ENCODE data around the gene TSPAN31.

The TSPAN31 gene

DNA sequence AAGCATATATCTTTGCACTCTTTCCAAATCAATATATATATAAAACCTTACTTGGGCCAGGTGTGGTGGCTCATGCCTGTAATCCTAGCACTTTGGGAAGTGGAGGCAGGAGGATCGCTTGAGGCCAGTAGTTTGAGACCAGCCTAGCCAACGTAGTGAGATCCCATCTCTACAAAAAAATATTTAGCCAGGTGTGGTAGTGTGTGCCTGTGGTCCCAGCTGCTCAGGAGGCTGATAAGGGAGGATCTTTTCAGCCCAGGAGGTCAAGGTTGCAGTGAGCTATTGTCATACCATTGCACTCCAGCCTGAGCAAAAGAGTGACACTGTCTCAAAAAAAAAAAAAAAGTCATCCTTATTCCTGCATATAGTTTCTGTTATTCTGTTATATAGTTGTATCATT is 36.5 kb upstream of the TSPAN31 start:
- no peak for TF ChIP-seq RBAK (tag by site-specific recombination; IDR thresholded peaks at IDR 0.05)
- ChIA-PET POLR2A (interaction anchor here (0.6 kb wide), 1 partner anchor 53 kb away, joined by 4 read pairs; no protein-coding TSS in a partner anchor), CTCF (interaction anchor here (0.6 to 1.3 kb wide), 2 partner anchors 9 to 83 kb away, joined by 3 to 4 read pairs; no protein-coding TSS in a partner anchor)
- Histone ChIP-seq H3K9me3 (ENCODE audit: control insufficient read depth, insufficient read depth, low read depth, low read length) (no peaks in the 10 kb centered on the region; the same call in 1 of the 2 replicates), H3K4me1 (ENCODE audit: control insufficient read depth, insufficient read depth, low read length) (no peaks in the 10 kb centered on the region), H3K36me3 (ENCODE audit: control insufficient read depth in 2 of 2, insufficient read depth in 1 of 2, low read length in 2 of 2) (peaks cover 16 to 23% of the 10 kb centered on the region in 2 experiments), H3K27ac (ENCODE audit: extremely low read depth, low read depth, low read length) (no peak overlapping the region), H3K4me3 (ENCODE audit: low read depth, low read length) (no peak overlapping the region)

DNA sequence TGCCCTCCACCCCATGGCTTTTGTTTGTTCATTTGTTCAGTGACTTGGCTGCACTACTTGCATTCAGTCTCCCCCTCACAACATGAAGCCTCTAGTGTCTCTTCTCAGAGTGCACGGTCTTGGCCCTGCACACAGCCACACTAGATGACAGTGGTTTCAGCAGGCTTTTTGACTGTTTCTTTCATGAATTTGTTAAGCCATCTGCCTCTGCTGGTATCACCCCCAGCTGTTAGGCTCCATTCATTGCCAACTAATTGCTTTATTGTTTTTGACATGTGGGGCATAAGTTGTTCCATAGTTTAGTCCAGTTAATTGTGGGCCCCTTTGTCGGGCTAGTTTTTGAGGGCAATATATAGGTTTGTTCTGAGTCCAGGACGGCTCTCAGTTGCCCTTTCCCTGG is 32.1 kb upstream of the TSPAN31 start:
- no peaks in the 10 kb centered on the region for H3K9me3 ChIP-seq (ENCODE audit: control insufficient read depth, insufficient read depth, low read depth, low read length)
- no peak overlapping the region for H3K27ac ChIP-seq (ENCODE audit: extremely low read depth, low read depth, low read length)
- ChIA-PET CTCF (interaction anchor here (0.6 to 1.8 kb wide), 4 partner anchors 14 to 253 kb away, joined by 3 to 8 read pairs (median 3); no protein-coding TSS in a partner anchor), POLR2A (interaction anchor here (0.7 kb wide), 1 partner anchor 183 kb away, joined by 3 read pairs; no protein-coding TSS in a partner anchor)
- H3K4me3 ChIP-seq (ENCODE audit: low read depth, low read length) = no peak overlapping the region
- H3K4me1 ChIP-seq (ENCODE audit: control insufficient read depth, insufficient read depth, low read length) = no peaks in the 10 kb centered on the region
- peaks cover 16 to 23% of the 10 kb centered on the region in 2 experiments; a peak in 2 of 3 replicates for H3K36me3 ChIP-seq (ENCODE audit: control insufficient read depth in 2 of 2, insufficient read depth in 1 of 2, low read length in 2 of 2)
- TF ChIP-seq YY2 (tag by site-specific recombination; IDR thresholded peaks at IDR 0.05) (no peak), ZNF776 (tag by site-specific recombination; IDR thresholded peaks at IDR 0.05; ENCODE audit: borderline replicate concordance) (no peak), ZSCAN18 (tag by site-specific recombination; IDR thresholded peaks at IDR 0.05) (no peak), ZNF148 (tag by site-specific recombination; IDR thresholded peaks at IDR 0.05; ENCODE audit: borderline replicate concordance) (no peak), ZNF398 (tag by site-specific recombination; IDR thresholded peaks at IDR 0.05) (no peak), ZNF16 (tag by site-specific recombination; IDR thresholded peaks at IDR 0.05; ENCODE audit: low read depth) (no peak), REST (tag by site-specific recombination; IDR thresholded peaks at IDR 0.05) (no peak), REPIN1 (tag by site-specific recombination; IDR thresholded peaks at IDR 0.05; ENCODE audit: low read depth) (no peak), ZNF518A (tag by site-specific recombination; conservative IDR thresholded peaks at IDR 0.05; ENCODE audit: low read depth) (no peak), ZNF202 (tag by site-specific recombination; IDR thresholded peaks at IDR 0.05; ENCODE audit: borderline replicate concordance) (no peak)
- TF ChIP-seq, protein P1, sequence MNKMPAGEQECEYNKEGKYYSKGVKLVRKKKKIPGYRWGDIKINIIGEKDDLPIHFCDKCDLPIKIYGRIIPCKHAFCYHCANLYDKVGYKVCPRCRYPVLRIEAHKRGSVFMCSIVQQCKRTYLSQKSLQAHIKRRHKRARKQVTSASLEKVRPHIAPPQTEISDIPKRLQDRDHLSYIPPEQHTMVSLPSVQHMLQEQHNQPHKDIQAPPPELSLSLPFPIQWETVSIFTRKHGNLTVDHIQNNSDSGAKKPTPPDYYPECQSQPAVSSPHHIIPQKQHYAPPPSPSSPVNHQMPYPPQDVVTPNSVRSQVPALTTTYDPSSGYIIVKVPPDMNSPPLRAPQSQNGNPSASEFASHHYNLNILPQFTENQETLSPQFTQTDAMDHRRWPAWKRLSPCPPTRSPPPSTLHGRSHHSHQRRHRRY (tag by site-specific recombination; IDR thresholded peaks at IDR 0.05) = no peak
- TF ChIP-seq, protein P2, sequence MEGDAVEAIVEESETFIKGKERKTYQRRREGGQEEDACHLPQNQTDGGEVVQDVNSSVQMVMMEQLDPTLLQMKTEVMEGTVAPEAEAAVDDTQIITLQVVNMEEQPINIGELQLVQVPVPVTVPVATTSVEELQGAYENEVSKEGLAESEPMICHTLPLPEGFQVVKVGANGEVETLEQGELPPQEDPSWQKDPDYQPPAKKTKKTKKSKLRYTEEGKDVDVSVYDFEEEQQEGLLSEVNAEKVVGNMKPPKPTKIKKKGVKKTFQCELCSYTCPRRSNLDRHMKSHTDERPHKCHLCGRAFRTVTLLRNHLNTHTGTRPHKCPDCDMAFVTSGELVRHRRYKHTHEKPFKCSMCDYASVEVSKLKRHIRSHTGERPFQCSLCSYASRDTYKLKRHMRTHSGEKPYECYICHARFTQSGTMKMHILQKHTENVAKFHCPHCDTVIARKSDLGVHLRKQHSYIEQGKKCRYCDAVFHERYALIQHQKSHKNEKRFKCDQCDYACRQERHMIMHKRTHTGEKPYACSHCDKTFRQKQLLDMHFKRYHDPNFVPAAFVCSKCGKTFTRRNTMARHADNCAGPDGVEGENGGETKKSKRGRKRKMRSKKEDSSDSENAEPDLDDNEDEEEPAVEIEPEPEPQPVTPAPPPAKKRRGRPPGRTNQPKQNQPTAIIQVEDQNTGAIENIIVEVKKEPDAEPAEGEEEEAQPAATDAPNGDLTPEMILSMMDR (tag by site-specific recombination; IDR thresholded peaks at IDR 0.05) = no peak
